Measurements from ENCODE around the gene SAMD14. TPM values are rescaled to one million over a fixed set of nuclear protein-coding genes. Genes with fewer than 3 reads are reported as not detected.

SAMD14 gene
- total RNA-seq, 2 experiments from 2014 or later: 0.35 to 1.1 TPM

GRCh38 chr17:50118828-50119218, 11.1 kb downstream of the SAMD14 start:
- Mint-ChIP-seq H3K27me3 (peaks cover 68% of the 10 kb centered on the region), H3K36me3 (no peaks in the 10 kb centered on the region), H3K9me3 (ENCODE audit: low read depth) (no peaks in the 10 kb centered on the region), H3K4me1 (peaks cover 7% of the 10 kb centered on the region), H3K4me3 (no peak overlapping the region), H3K27ac (no peak overlapping the region)
- no peak for ATAC-seq
- CTCF ChIA-PET: interaction anchor here (0.9 to 3.7 kb wide), 4 partner anchors 22 to 42 kb away, joined by 3 to 21 read pairs (median 8); partner anchors contain the start of gene PDK2
- DNase-seq: no peak

- Mint-ChIP-seq H3K4me3 (no peak overlapping the region), H3K27ac (no peak overlapping the region), H3K9me3 (ENCODE audit: low read depth) (no peaks in the 10 kb centered on the region), H3K4me1 (peaks cover 7% of the 10 kb centered on the region), H3K36me3 (no peaks in the 10 kb centered on the region), H3K27me3 (peaks cover 68% of the 10 kb centered on the region)
- ATAC-seq (no peak), DNase-seq (no peak)
- CTCF ChIA-PET: interaction anchor here (0.9 to 3.7 kb wide), 12 partner anchors 9 to 120 kb away, joined by 3 to 21 read pairs (median 6); partner anchors contain the start of gene PDK2
Observed at GRCh38 chr17:50118076-50118827, 11.7 kb downstream of the SAMD14 start.

GRCh38 chr17:50117202-50118051, 12.5 kb downstream of the SAMD14 start:
- DNase-seq (peak; percentile 71), ATAC-seq (peak; percentile 92)
- Mint-ChIP-seq H3K27ac (no peak overlapping the region), H3K4me3 (no peak overlapping the region), H3K36me3 (no peaks in the 10 kb centered on the region), H3K4me1 (peaks cover 7% of the 10 kb centered on the region), H3K27me3 (peaks cover 65% of the 10 kb centered on the region), H3K9me3 (ENCODE audit: low read depth) (no peaks in the 10 kb centered on the region)
- CTCF ChIA-PET: interaction anchor here (0.8 to 4.0 kb wide), 20 partner anchors 10 to 119 kb away, joined by 3 to 21 read pairs (median 5); partner anchors contain the start of genes PDK2 and SGCA

GRCh38 chr17:50115756-50116155, 14.2 kb downstream of the SAMD14 start:
- Mint-ChIP-seq H3K4me3 (no peak overlapping the region), H3K36me3 (no peaks in the 10 kb centered on the region), H3K9me3 (ENCODE audit: low read depth) (no peaks in the 10 kb centered on the region), H3K27ac (no peak overlapping the region), H3K27me3 (peaks cover 50% of the 10 kb centered on the region), H3K4me1 (peaks cover 7% of the 10 kb centered on the region)
- DNase-seq: no peak
- no peak for ATAC-seq
- CTCF ChIA-PET: interaction anchor here (1.0 to 4.3 kb wide), 14 partner anchors 12 to 182 kb away, joined by 3 to 25 read pairs (median 9); partner anchors contain the start of gene PDK2

- CTCF ChIA-PET: interaction anchor here (0.6 to 4.3 kb wide), 24 partner anchors 8 to 610 kb away, joined by 3 to 25 read pairs (median 4); partner anchors contain the start of genes PDK2, SAMD14 and SGCA
- Mint-ChIP-seq H3K9me3 (ENCODE audit: low read depth) (no peaks in the 10 kb centered on the region), H3K36me3 (no peaks in the 10 kb centered on the region), H3K4me1 (peaks cover 7% of the 10 kb centered on the region), H3K27ac (no peak overlapping the region), H3K4me3 (no peak overlapping the region), H3K27me3 (peaks cover 43% of the 10 kb centered on the region)
- ATAC-seq: peak; percentile 50
- DNase-seq: peak; percentile 68
Observed at GRCh38 chr17:50114849-50115357, 15.1 kb downstream of the SAMD14 start.

- CTCF ChIA-PET: interaction anchor here (0.6 to 4.3 kb wide), 23 partner anchors 9 to 610 kb away, joined by 3 to 25 read pairs (median 4); partner anchors contain the start of genes PDK2, SAMD14 and SGCA
- H3K36me3 Mint-ChIP-seq: no peaks in the 10 kb centered on the region
- no peak for DNase-seq
- H3K27ac Mint-ChIP-seq: no peak overlapping the region
- H3K9me3 Mint-ChIP-seq (ENCODE audit: low read depth): no peaks in the 10 kb centered on the region
- ATAC-seq: no peak
- no peak overlapping the region for H3K4me3 Mint-ChIP-seq
- H3K4me1 Mint-ChIP-seq: peaks cover 7% of the 10 kb centered on the region
- peaks cover 38% of the 10 kb centered on the region for H3K27me3 Mint-ChIP-seq
Observed at GRCh38 chr17:50114401-50114800, 15.6 kb downstream of the SAMD14 start.

- no peak overlapping the region for H3K27ac Mint-ChIP-seq
- no peaks in the 10 kb centered on the region for H3K36me3 Mint-ChIP-seq
- ATAC-seq (no peak), DNase-seq (no peak)
- CTCF ChIA-PET: interaction anchor here (0.6 to 4.3 kb wide), 15 partner anchors 9 to 933 kb away, joined by 3 to 25 read pairs (median 6); partner anchors contain the start of genes PDK2 and SAMD14
- H3K4me3 Mint-ChIP-seq: no peak overlapping the region
- peaks cover 33% of the 10 kb centered on the region for H3K27me3 Mint-ChIP-seq
- H3K9me3 Mint-ChIP-seq (ENCODE audit: low read depth): no peaks in the 10 kb centered on the region
- peaks cover 7% of the 10 kb centered on the region for H3K4me1 Mint-ChIP-seq
Observed at GRCh38 chr17:50113624-50114320, 16.2 kb downstream of the SAMD14 start.

- CTCF ChIA-PET: interaction anchor here (0.6 to 4.3 kb wide), 5 partner anchors 14 to 932 kb away, joined by 3 to 25 read pairs (median 13); partner anchors contain the start of gene PDK2
- Mint-ChIP-seq H3K36me3 (no peaks in the 10 kb centered on the region), H3K27me3 (peaks cover 23% of the 10 kb centered on the region), H3K4me1 (peaks cover 7% of the 10 kb centered on the region), H3K27ac (no peak overlapping the region), H3K4me3 (no peak overlapping the region), H3K9me3 (ENCODE audit: low read depth) (no peaks in the 10 kb centered on the region)
- no peak for DNase-seq
- ATAC-seq: no peak
Observed at GRCh38 chr17:50112694-50113093, 17.3 kb downstream of the SAMD14 start.

GRCh38 chr17:50111673-50112655, 18.0 kb downstream of the SAMD14 start:
- peaks cover 4% of the 10 kb centered on the region for H3K4me1 Mint-ChIP-seq
- CTCF ChIA-PET: interaction anchor here (0.7 to 4.3 kb wide), 9 partner anchors 14 to 185 kb away, joined by 3 to 25 read pairs (median 6); partner anchors contain the start of genes ITGA3 and PDK2
- DNase-seq: no peak
- H3K9me3 Mint-ChIP-seq (ENCODE audit: low read depth): no peaks in the 10 kb centered on the region
- H3K27ac Mint-ChIP-seq: no peak overlapping the region
- H3K27me3 Mint-ChIP-seq: peaks cover 19% of the 10 kb centered on the region
- H3K4me3 Mint-ChIP-seq: no peak overlapping the region
- no peaks in the 10 kb centered on the region for H3K36me3 Mint-ChIP-seq
- ATAC-seq: no peak

GRCh38 chr17:50110591-50111349, 19.2 kb downstream of the SAMD14 start:
- no peak overlapping the region for H3K4me3 Mint-ChIP-seq
- no peak for DNase-seq
- no peak overlapping the region for H3K27ac Mint-ChIP-seq
- no peaks in the 10 kb centered on the region for H3K4me1 Mint-ChIP-seq
- no peak for ATAC-seq
- CTCF ChIA-PET: interaction anchor here (1.1 to 3.9 kb wide), 6 partner anchors 16 to 186 kb away, joined by 3 to 13 read pairs (median 8); partner anchors contain the start of genes ITGA3 and PDK2
- peaks cover 8% of the 10 kb centered on the region for H3K27me3 Mint-ChIP-seq
- H3K36me3 Mint-ChIP-seq: no peaks in the 10 kb centered on the region
- H3K9me3 Mint-ChIP-seq (ENCODE audit: low read depth): no peaks in the 10 kb centered on the region

- no peaks in the 10 kb centered on the region for H3K36me3 Mint-ChIP-seq
- H3K4me3 Mint-ChIP-seq: no peak overlapping the region
- H3K4me1 Mint-ChIP-seq: no peaks in the 10 kb centered on the region
- DNase-seq (no peak), ATAC-seq (no peak)
- no peak overlapping the region for H3K27ac Mint-ChIP-seq
- H3K9me3 Mint-ChIP-seq (ENCODE audit: low read depth): no peaks in the 10 kb centered on the region
- H3K27me3 Mint-ChIP-seq: peaks cover under 1% of the 10 kb centered on the region
- CTCF ChIA-PET: interaction anchor here (0.5 to 3.9 kb wide), 3 partner anchors 15 to 280 kb away, joined by 3 to 13 read pairs (median 3); partner anchors contain the start of gene PDK2
Observed at GRCh38 chr17:50109785-50110184, 20.2 kb downstream of the SAMD14 start.
